HCT116 (cell line): ENCODE data around the gene OR13C4. TPM values are rescaled to one million over a fixed set of nuclear protein-coding genes. Genes with fewer than 3 reads are reported as not detected.

Experiments
- ATAC-seq: fragments of 200-7000 bp; cut with Tn5 transposase; 2 replicates; pipeline ENCODE4 v1.9.1; 2020; ENCODE audit warnings: mild to moderate bottlenecking, moderate library complexity
- BruUV-seq: library from RNA; stranded (reverse); fragments of 400-500 nt; replicated peaks from 2 replicates; lab custom pipeline; 2021; lab: Mats Ljungman, UMichigan
- CTCF ChIA-PET: fragments of 300-600 bp; sonication (Branson Sonifier 250); formaldehyde crosslinking; loops from one replicate; lab custom pipeline; 2021; ENCODE audit warnings: antibody characterized with exemption; lab: Charles Lee
- POLR2A ChIA-PET: fragments of 300-600, 350-600 bp; sonication (Branson Sonifier 250); formaldehyde crosslinking; loops from one replicate; lab custom pipeline; 2021; ENCODE audit warnings: antibody characterized with exemption; lab: Charles Lee
- RAD21 ChIA-PET, 2 experiments: fragments of 300-600 bp; sonication (Branson Sonifier 250); formaldehyde crosslinking; loops; one replicate each; lab custom pipeline; 2023; ENCODE audit warnings: low total read pairs in 2 of 2; ENCODE audit not compliant: uncharacterized antibody in 2 of 2, unreplicated experiment in 2 of 2, low non-redundant PET in 1 of 2; lab: Charles Lee
- DNase-seq: peaks from one replicate; pipeline ENCODE4 v3.0.0-alpha.2; 2010; ENCODE audit warnings: low read depth, low spot score
- H2AFZ ChIP-seq: fragments of 200-600 bp; shearing (Covaris generic), sonication (generic); 2 replicates; pipeline ENCODE4 v1.6.1; 2017; ENCODE audit warnings: low read depth, mixed run types, mixed read lengths, antibody characterized with exemption, low read length; ENCODE audit not compliant: poor library complexity, severe bottlenecking
- H3K27ac ChIP-seq: 2 replicates; pipeline ENCODE4 v1.5.1; 2012; ENCODE audit warnings: low read depth, low read length
- H3K27me3 ChIP-seq: fragments of 200-600 bp; sonication (generic); 2 replicates; pipeline ENCODE4 v1.6.1; 2016; ENCODE audit warnings: mixed run types, low read length, mixed read lengths; ENCODE audit not compliant: insufficient read depth
- H3K36me3 ChIP-seq, 2 experiments: fragments of 200-500 bp in 1 of 2; fragments of 200-600 bp in 1 of 2; sonication (Bioruptor generic) in 1 of 2; sonication (generic) in 1 of 2; 2 replicates each; pipeline versions ENCODE4 v1.5.1 to v1.6.1; 2014 to 2016; ENCODE audit warnings: low read length in 2 of 2, inconsistent platforms in 1 of 2, mixed read lengths in 1 of 2, mixed run types in 1 of 2; ENCODE audit not compliant: insufficient read depth in 2 of 2, control insufficient read depth in 1 of 2
- H3K4me1 ChIP-seq, 2 experiments: fragments of 200-600 bp in 1 of 2; sonication (generic) in 1 of 2; 2 replicates each; pipeline versions ENCODE4 v1.5.1 to v1.6.1; 2012 to 2017; ENCODE audit warnings: low read length in 2 of 2, inconsistent platforms in 1 of 2, mild to moderate bottlenecking in 1 of 2, mixed read lengths in 1 of 2, mixed run types in 1 of 2, moderate library complexity in 1 of 2; ENCODE audit not compliant: insufficient read depth in 2 of 2, control insufficient read depth in 1 of 2
- H3K4me2 ChIP-seq: fragments of 200-600 bp; sonication (generic); 2 replicates; pipeline ENCODE4 v1.6.1; 2017; ENCODE audit warnings: mixed run types, low read length, mixed read lengths
- H3K4me3 ChIP-seq, 2 experiments: fragments of 200-600 bp in 1 of 2; sonication (generic) in 1 of 2; replicated peaks in 1 of 2; 2 replicates each; pipeline ENCODE4 v1.5.1; 2011 to 2016; ENCODE audit warnings: low read length in 2 of 2, control low read depth in 1 of 2, low read depth in 1 of 2, mild to moderate bottlenecking in 1 of 2, mixed read lengths in 1 of 2, mixed run types in 1 of 2
- H3K79me2 ChIP-seq: fragments of 200-600 bp; sonication (generic); 2 replicates; pipeline ENCODE4 v1.6.1; 2017; ENCODE audit warnings: mild to moderate bottlenecking, mixed run types, low read length, moderate library complexity, mixed read lengths; ENCODE audit not compliant: insufficient read depth
- H3K9ac ChIP-seq: fragments of 200-600 bp; sonication (generic); 2 replicates; pipeline ENCODE4 v1.6.1; 2016; ENCODE audit warnings: low read length, mixed read lengths
- H3K9me2 ChIP-seq: fragments of 200-600 bp; sonication (generic), shearing (Covaris generic); 2 replicates; pipeline ENCODE4 v1.6.1; 2017; ENCODE audit warnings: mixed run types, mild to moderate bottlenecking, moderate library complexity; ENCODE audit not compliant: insufficient read depth
- H3K9me3 ChIP-seq, 2 experiments: fragments of 200-500 bp in 1 of 2; fragments of 200-600 bp in 1 of 2; sonication (Bioruptor generic) in 1 of 2; sonication (generic) in 1 of 2; 2 replicates each; pipeline ENCODE4 v1.6.1; 2014 to 2017; ENCODE audit warnings: low read length in 2 of 2, mixed read lengths in 2 of 2, inconsistent platforms in 1 of 2, low read depth in 1 of 2, mild to moderate bottlenecking in 1 of 2, mixed run types in 1 of 2, moderate library complexity in 1 of 2; ENCODE audit not compliant: control insufficient read depth in 1 of 2, insufficient read depth in 1 of 2
- H4K20me1 ChIP-seq: fragments of 200-600 bp; sonication (generic), shearing (Covaris generic); 2 replicates; pipeline ENCODE4 v1.6.1; 2017; ENCODE audit warnings: mixed run types, mild to moderate bottlenecking, moderate library complexity; ENCODE audit not compliant: insufficient read depth
- CEBPB ChIP-seq: IDR thresholded peaks from 2 replicates; pipeline ENCODE4 v1.6.1; 2012; ENCODE audit warnings: low read depth
- CTCF ChIP-seq, 3 experiments: fragments of 200-600 bp in 1 of 3; sonication (generic) in 1 of 3; IDR thresholded peaks in 2 of 3; conservative IDR thresholded peaks in 1 of 3; 2 replicates each; pipeline ENCODE4 v1.5.1; 2012 to 2017; ENCODE audit warnings: low read depth in 2 of 3, low read length in 2 of 3, antibody characterized with exemption in 1 of 3, borderline replicate concordance in 1 of 3, control low read depth in 1 of 3, mild to moderate bottlenecking in 1 of 3, mixed read lengths in 1 of 3, mixed run types in 1 of 3, moderate library complexity in 1 of 3; ENCODE audit not compliant: insufficient read depth in 1 of 3
- ELF1 ChIP-seq: IDR thresholded peaks from 2 replicates; pipeline ENCODE4 v1.6.1; 2012; ENCODE audit warnings: low read depth, borderline replicate concordance
- EZH2 ChIP-seq: fragments of 200-600 bp; sonication (generic); IDR thresholded peaks from 2 replicates; pipeline ENCODE4 v1.6.1; 2017; ENCODE audit warnings: antibody characterized with exemption, mixed run types
- EZH2phosphoT487 ChIP-seq: fragments of 200-600 bp; IDR thresholded peaks from 2 replicates; pipeline ENCODE4 v1.6.1; 2018; ENCODE audit warnings: antibody characterized with exemption, borderline replicate concordance
- FOSL1 ChIP-seq: IDR thresholded peaks from 2 replicates; pipeline ENCODE4 v1.6.1; 2012; ENCODE audit warnings: low read depth
- JUND ChIP-seq: IDR thresholded peaks from 2 replicates; pipeline ENCODE4 v1.6.1; 2012
- POLR2A ChIP-seq: IDR thresholded peaks from 2 replicates; pipeline ENCODE4 v1.7.0; 2011; ENCODE audit warnings: borderline replicate concordance; ENCODE audit not compliant: insufficient read depth, insufficient read length; ENCODE audit errors: extremely low read depth
- POLR2AphosphoS5 ChIP-seq: IDR thresholded peaks from 2 replicates; pipeline ENCODE4 v1.6.1; 2011; ENCODE audit warnings: mild to moderate bottlenecking, low read depth, low read length, moderate library complexity
- RAD21 ChIP-seq: IDR thresholded peaks from 2 replicates; pipeline ENCODE4 v1.6.1; 2012; ENCODE audit warnings: low read depth, mild to moderate bottlenecking
- REST ChIP-seq: IDR thresholded peaks from 2 replicates; pipeline ENCODE4 v1.6.1; 2012; ENCODE audit warnings: low read depth
- SIN3A ChIP-seq: IDR thresholded peaks from 2 replicates; pipeline ENCODE4 v1.6.1; 2012; ENCODE audit warnings: low read depth
- SP1 ChIP-seq: IDR thresholded peaks from 2 replicates; pipeline ENCODE4 v1.6.1; 2012; ENCODE audit warnings: low read depth
- YY1 ChIP-seq: IDR thresholded peaks from 2 replicates; pipeline ENCODE4 v1.6.1; 2011; ENCODE audit warnings: low read length, low read depth, moderate library complexity, mild to moderate bottlenecking; ENCODE audit not compliant: insufficient replicate concordance; ENCODE audit errors: extremely low read depth
- ZNF274 ChIP-seq: fragments of 200-500 bp; sonication (Bioruptor generic); IDR thresholded peaks from 2 replicates; pipeline ENCODE4 v1.6.1; 2014; ENCODE audit warnings: mild to moderate bottlenecking, low read depth, low read length, inconsistent platforms
- intact Hi-C: fragments of 100-400 bp; cut with micrococcal nuclease; formaldehyde crosslinking; loops from 2 replicates; pipeline ENCODE4 v1.10.0; 2022
- total RNA-seq: library from RNA; stranded (reverse); gene quantifications from one replicate; pipeline ENCODE4 v1.2.1, GENCODE V29; 2021; ENCODE audit not compliant: unreplicated experiment
- TF ChIP-seq, protein P1 (sequence below): IDR thresholded peaks from 2 replicates; pipeline ENCODE4 v1.6.1; 2012
- TF ChIP-seq, protein P2 (sequence below): IDR thresholded peaks from 2 replicates; pipeline ENCODE4 v1.6.1; 2012
- TF ChIP-seq, protein P3 (sequence below): IDR thresholded peaks from 2 replicates; pipeline ENCODE4 v1.6.1; 2011; ENCODE audit warnings: mild to moderate bottlenecking, low read length, moderate library complexity; ENCODE audit not compliant: insufficient replicate concordance; ENCODE audit errors: extremely low read depth

Gene OR13C4
- total RNA-seq, 1 experiment from 2014 or later: not detected

DNA sequence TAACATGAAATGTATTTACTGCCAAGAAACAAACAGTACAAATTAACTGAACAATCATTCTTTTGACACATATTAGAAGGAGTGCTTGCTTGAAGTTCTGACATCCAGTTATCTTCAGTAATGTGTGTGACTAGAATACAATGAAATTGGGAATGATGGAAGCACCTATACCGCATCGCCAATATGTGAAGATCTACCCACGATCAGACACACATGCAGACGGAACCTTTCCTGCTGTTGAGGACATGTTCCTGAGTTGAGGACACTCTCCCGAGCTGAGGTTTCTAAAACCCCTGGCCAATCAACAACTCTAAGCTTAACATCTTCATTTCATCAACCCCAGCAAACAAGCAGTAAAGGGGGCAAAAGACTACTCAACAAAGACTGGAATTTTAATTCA, 9.7 kb upstream of the OR13C4 start, which contains the start of gene OR13C3:
Gene OR13C3, minus strand, starts transcription at position 101 of the 400 bp plus-strand sequence. CDS start 133 bp downstream, outside the sequence.
- no peak for TF ChIP-seq CTCF (IDR thresholded peaks at IDR 0.05 in 2 of 3, conservative IDR thresholded peaks at IDR 0.05 in 1 of 3; ENCODE audit: borderline replicate concordance in 1 of 3, insufficient read depth in 1 of 3, low read depth in 2 of 3, low read length in 2 of 3)
- no peak for TF ChIP-seq JUND
- TF ChIP-seq ELF1: no peak
- TF ChIP-seq, protein P1, sequence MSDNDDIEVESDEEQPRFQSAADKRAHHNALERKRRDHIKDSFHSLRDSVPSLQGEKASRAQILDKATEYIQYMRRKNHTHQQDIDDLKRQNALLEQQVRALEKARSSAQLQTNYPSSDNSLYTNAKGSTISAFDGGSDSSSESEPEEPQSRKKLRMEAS: no peak
- TF ChIP-seq RAD21: no peak
- no peak for TF ChIP-seq CEBPB
- TF ChIP-seq FOSL1: no peak
- TF ChIP-seq YY1: no peak
- TF ChIP-seq EZH2: no peak
- TF ChIP-seq REST: no peak
- TF ChIP-seq EZH2phosphoT487: no peak
- TF ChIP-seq SIN3A: no peak
- TF ChIP-seq, protein P2, sequence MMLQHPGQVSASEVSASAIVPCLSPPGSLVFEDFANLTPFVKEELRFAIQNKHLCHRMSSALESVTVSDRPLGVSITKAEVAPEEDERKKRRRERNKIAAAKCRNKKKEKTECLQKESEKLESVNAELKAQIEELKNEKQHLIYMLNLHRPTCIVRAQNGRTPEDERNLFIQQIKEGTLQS: no peak
- TF ChIP-seq, protein P3, sequence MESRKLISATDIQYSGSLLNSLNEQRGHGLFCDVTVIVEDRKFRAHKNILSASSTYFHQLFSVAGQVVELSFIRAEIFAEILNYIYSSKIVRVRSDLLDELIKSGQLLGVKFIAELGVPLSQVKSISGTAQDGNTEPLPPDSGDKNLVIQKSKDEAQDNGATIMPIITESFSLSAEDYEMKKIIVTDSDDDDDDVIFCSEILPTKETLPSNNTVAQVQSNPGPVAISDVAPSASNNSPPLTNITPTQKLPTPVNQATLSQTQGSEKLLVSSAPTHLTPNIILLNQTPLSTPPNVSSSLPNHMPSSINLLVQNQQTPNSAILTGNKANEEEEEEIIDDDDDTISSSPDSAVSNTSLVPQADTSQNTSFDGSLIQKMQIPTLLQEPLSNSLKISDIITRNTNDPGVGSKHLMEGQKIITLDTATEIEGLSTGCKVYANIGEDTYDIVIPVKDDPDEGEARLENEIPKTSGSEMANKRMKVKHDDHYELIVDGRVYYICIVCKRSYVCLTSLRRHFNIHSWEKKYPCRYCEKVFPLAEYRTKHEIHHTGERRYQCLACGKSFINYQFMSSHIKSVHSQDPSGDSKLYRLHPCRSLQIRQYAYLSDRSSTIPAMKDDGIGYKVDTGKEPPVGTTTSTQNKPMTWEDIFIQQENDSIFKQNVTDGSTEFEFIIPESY: no peak
- no peak for TF ChIP-seq POLR2A
- no peak for TF ChIP-seq SP1
- TF ChIP-seq POLR2AphosphoS5: no peak
- TF ChIP-seq ZNF274: no peak
- Histone ChIP-seq H3K27me3 (no peaks in the 10 kb centered on the region), H4K20me1 (no peaks in the 10 kb centered on the region), H3K36me3 (no peaks in the 10 kb centered on the region), H3K9me3 (no peaks in the 10 kb centered on the region), H3K4me3 (no peak within 1 kb of the TSS), H3K4me2 (no peak within 1 kb of the TSS), H3K4me1 (no peaks in the 10 kb centered on the region), H3K27ac (no peak within 1 kb of the TSS), H3K79me2 (no peaks in the 10 kb centered on the region), H2AFZ (no peak within 1 kb of the TSS), H3K9ac (no peak within 1 kb of the TSS), H3K9me2 (no peaks in the 10 kb centered on the region)
- ChIA-PET RAD21 (no interaction called here), CTCF (no interaction called here), POLR2A (no interaction called here)
- DNase-seq (no peak), ATAC-seq (no peak)
- no TSS peak for BruUV-seq
- intact Hi-C loops: no loop called here
